HS-27A (cell line): ENCODE data around the gene MIA3.
A peak's percentile ranks its signal among the peaks of the same experiment; 100 is the strongest.
"Not testable (repeated sequence)": the region's sequence is repeated elsewhere in the genome, so short reads cannot be mapped to it uniquely, and the experiment has no call there.

Experiments used
- DNase-seq: peaks from one replicate; pipeline ENCODE4 v3.0.0-alpha.2; 2012; ENCODE audit warnings: low read depth, missing footprints

MIA3 gene

DNA sequence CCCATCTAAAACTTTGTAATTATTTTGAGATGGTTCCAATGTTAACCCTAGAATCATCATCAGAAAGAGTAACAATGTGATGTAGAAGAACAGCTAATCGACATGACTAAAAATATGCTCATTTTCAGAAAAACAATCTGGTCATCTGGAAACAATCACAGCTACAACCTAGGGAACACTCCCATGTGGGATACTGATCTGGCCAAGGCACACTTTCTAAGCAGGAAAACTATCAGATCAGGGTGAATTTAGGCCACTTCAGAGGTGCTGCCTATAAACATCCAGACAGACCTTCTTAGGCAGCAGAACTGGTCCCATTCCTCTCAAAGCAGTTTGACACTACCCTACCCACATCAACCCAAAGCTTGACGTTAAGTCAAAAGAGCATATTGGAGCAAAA is 51.2 kb downstream of the MIA3 start:
- not testable (repeated sequence) for DNase-seq

DNA sequence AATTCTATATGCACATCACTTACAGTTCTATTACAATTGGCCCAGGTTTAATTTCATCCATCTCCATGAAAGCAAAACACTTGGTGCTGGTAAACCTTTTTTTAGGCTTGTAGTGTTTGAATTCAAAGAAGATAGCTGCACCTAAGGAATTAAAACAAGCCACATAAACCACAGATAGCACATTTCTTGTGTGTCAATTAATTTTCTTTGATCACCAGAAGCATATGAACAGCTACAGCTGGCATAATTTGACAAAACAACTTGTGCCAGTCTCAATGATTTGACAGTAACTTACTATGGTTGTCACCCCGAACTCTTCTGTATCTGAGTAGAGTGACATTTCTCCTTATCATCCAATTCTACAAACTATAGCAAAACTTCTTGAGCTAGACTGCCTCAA is 52.2 kb downstream of the MIA3 start:
- no peak for DNase-seq

GRCh38 chr1:222680080-222680479 is 62.2 kb downstream of the MIA3 start:
- no peak for DNase-seq

DNA sequence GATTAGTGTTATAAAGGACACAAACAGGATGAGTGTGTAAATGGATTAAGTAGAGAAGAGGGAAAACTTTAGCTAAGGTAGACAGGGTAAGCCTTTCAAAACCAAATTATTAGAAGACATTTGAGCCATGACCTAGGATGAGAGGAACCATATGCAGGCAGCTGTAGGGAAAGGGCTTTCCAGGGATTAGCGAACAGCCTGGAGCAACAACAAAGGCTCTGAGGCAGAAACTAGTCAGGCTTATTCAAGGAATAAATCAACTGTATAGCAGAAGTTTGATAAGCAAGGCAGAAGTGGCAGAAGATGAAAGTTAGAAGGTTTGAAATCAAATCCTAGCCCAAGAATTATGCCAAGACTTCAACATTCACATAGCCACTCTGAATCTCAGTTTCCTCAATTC is 73.1 kb downstream of the MIA3 start:
- DNase-seq = no peak

GRCh38 chr1:222694927-222695326 is 77.0 kb downstream of the MIA3 start:
- no peak for DNase-seq

- DNase-seq = no peak
These were observed 78.8 kb downstream of the MIA3 start for GRCh38 chr1:222696741-222697140.

GRCh38 chr1:222697203-222697602 is 79.3 kb downstream of the MIA3 start:
- DNase-seq = no peak

DNA sequence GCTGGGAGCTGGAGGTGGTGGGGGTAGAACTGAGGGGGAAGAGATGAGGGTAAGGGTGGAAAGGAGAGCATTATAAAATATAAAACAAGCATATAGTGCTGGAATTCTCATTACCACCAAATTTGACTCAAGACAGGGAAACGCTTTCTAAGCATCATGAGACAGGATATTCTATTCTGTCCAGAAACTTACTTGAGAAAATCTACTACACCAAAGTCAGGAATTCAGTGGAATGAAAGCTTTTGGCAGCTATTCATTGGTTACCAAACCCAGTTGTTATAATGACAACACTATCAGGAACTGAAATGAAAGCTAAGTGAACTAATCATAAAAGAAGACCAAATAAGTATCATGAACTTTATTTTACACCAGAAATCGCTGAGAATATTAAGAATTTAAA is 79.9 kb downstream of the MIA3 start:
- no peak for DNase-seq

DNA sequence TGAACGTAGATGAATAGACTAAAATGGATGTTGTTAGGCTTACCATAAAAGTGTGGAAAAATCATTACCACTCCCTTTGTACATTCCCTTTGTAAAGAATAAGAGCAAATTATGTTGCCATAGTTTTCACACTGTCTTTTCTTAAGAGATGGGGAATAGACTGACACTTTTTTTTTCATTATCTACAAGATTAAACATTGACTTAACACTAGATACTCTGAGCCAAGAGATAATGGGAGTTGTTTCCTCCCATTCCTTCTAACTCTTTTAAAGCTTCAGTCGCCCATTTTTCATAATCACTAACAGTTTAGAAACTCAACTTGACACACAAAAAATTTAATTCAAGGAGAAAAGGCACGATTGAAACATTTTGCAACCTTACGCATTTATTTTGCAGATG is 84.3 kb downstream of the MIA3 start:
- DNase-seq = no peak

GRCh38 chr1:222704260-222704659 is 86.4 kb downstream of the MIA3 start:
- DNase-seq = no peak

DNA sequence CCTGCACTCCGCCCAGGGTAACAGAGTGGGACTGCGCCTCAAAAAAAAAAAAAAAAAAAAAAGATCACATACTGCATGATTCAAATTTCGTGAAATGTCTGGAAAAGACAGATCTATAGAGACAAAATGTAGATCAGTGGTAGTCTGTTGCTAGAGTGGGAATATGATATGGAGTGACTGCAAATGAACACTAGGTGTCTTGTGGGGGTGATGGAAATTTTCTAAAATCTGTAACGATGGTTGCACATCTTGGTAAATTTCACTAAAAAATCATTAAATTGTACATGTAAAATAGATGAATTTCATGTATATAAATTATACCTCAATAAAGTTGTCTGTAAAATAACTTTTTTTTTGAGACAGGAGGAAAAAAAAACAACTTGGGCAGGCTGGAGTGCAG is 88.9 kb downstream of the MIA3 start:
- no peak for DNase-seq

DNA sequence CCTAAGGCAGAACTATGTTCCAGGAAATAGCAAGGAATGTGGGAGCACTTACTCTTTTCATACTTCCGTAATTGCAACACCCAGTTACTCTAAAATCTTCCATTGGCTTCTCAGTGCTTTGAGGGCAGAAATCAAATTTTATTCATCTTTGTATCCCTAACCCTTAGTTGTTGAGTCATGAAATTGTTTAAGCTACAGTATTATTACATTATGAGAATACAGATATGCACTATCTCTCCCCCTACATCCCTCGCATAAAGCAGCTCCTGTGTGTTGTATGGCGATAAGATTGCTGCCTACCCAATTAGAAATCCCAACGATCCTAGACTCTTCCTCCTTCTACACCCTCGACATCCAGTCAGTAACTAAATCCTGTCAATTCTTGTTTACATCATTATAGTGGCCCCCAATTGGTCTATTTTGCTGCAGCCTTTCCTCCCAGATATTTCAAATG is 91.8 kb downstream of the MIA3 start:
- no peak for DNase-seq

- peak; percentile 26 for DNase-seq
These were observed 93.7 kb downstream of the MIA3 start for GRCh38 chr1:222711319-222712252.

GRCh38 chr1:222712253-222713090 is 94.6 kb downstream of the MIA3 start, which contains the start of the genes AIDA and BROX:
Gene AIDA, minus strand, starts transcription at chr1:222712491. Its CDS starts 174 bp downstream, at chr1:222712317.
Gene BROX, plus strand, starts transcription at chr1:222712564. Its CDS starts 3,136 bp downstream, at chr1:222715700.
- peak; percentile 65 for DNase-seq

GRCh38 chr1:222713091-222713961 is 95.4 kb downstream of the MIA3 start:
- peak; percentile 79 for DNase-seq

DNA sequence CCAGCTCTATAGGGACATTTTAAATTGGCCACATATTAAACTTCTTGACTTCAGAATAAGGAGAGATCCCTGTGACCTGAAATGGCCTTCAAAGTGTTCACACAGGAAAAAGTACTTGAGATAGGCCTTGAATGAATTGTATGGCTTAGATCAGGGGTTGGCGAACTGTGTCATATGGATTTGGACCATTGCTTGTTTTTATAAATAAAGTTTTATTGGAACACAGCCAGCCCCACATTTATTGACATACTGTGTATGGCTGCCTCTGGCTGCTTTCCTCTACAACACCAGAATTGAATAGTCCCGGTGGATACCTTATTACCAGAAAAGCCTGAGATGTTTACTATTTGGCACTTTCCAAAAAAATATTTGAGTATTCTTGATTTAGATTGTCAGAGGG is 98.5 kb downstream of the MIA3 start:
- no peak for DNase-seq
